ENCODE measurements around the gene DSG1. TPM values are rescaled to one million over a fixed set of nuclear protein-coding genes. Genes with fewer than 3 reads are reported as not detected.

The DSG1 gene
- total RNA-seq, 1 experiment from 2014 or later: not detected

DNA sequence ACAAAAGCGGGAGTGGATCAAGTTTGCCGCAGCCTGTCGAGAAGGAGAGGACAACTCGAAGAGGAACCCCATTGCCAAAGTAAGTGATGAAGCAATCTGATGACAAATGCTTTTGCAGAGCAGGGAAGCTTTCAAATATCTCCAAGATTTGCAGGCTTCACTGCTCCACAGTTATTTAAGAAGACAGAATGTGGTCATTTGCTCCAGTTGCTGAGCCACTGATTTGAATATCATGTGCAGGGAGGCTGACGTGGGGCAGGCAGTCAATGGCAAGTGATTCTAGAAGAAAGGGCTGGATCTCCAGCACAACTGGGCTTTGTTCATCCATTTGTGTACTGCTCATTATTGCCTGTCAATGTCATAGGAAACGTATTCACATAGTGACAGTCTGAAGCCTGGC lies 68.8 kb downstream of the DSG1 start:
- H3K23me2 ChIP-seq (ENCODE audit: insufficient read length, low read depth, low read length, poor library complexity, severe bottlenecking): no peaks in the 10 kb centered on the region

More for the DNA sequence above, 68.8 kb downstream of the DSG1 start:
- Histone ChIP-seq H2BK20ac (ENCODE audit: low read depth, low read length, poor library complexity, severe bottlenecking) (no peak overlapping the region), H3K56ac (ENCODE audit: insufficient read length, low read depth, low read length) (no peak overlapping the region), H4K8ac (replicated peaks; ENCODE audit: insufficient read length, low read depth, low read length) (no peak overlapping the region), H3K4me1 (ENCODE audit: insufficient read depth, low read length) (no peaks in the 10 kb centered on the region), H3K18ac (ENCODE audit: insufficient read length, low read depth, low read length) (no peak overlapping the region), H3K27me3 (ENCODE audit: insufficient read depth, low read length) (no peaks in the 10 kb centered on the region), H3K4me2 (ENCODE audit: insufficient read depth, insufficient read length, low read length) (no peak overlapping the region), H4K20me1 (ENCODE audit: control insufficient read depth, insufficient read depth, insufficient read length) (no peaks in the 10 kb centered on the region), H2BK15ac (ENCODE audit: low read depth, low read length) (no peak overlapping the region), H4K91ac (ENCODE audit: insufficient read length, low read depth, low read length) (no peak overlapping the region), H3K4ac (ENCODE audit: low read depth, low read length) (no peak overlapping the region), H2BK12ac (ENCODE audit: insufficient read length, low read depth, low read length) (no peak overlapping the region), H3K14ac (ENCODE audit: insufficient read depth, low read length) (no peak overlapping the region), H4K5ac (ENCODE audit: insufficient read length, low read depth, low read length) (no peak overlapping the region), H3K23ac (ENCODE audit: insufficient read length, low read depth, low read length) (no peak overlapping the region), H3K9ac (ENCODE audit: extremely low read depth, insufficient read length, low read length) (no peak overlapping the region), H3K27ac (ENCODE audit: insufficient read length, low read depth, low read length) (no peak overlapping the region), H3K79me1 (ENCODE audit: insufficient read depth, low read depth, low read length, poor library complexity, severe bottlenecking) (no peaks in the 10 kb centered on the region), H2BK120ac (ENCODE audit: low read depth, low read length, poor library complexity, severe bottlenecking) (no peak overlapping the region), H3T11ph (ENCODE audit: low read length) (no peak overlapping the region), H2AFZ (ENCODE audit: low read length) (no peak overlapping the region), H2BK5ac (ENCODE audit: insufficient read length, low read length) (no peak overlapping the region), H2AK5ac (ENCODE audit: insufficient read length, low read length) (no peak overlapping the region), H3K9me3 (ENCODE audit: control insufficient read depth, low read depth, low read length) (no peaks in the 10 kb centered on the region), H3K79me2 (ENCODE audit: insufficient read depth, low read length) (no peaks in the 10 kb centered on the region)
- H3K9me3 Mint-ChIP-seq: no peaks in the 10 kb centered on the region
- no peaks in the 10 kb centered on the region for H3K27me3 Mint-ChIP-seq (ENCODE audit: low read depth)
- no peaks in the 10 kb centered on the region for H3K36me3 Mint-ChIP-seq (ENCODE audit: insufficient read depth in 1 of 3, low read depth in 3 of 3)
- no peak for DNase-seq
- H3K27ac Mint-ChIP-seq: no peak overlapping the region
- no peak overlapping the region for H3K4me3 Mint-ChIP-seq
- no CpG with 5 or more reads among the region's 6 CpGs for WGBS (ENCODE audit: extremely low coverage, insufficient read length, low lambda C conversion rate)
- H3K4me1 Mint-ChIP-seq: peaks cover 4 to 5% of the 10 kb centered on the region in 2 experiments
- TF ChIP-seq, protein P1, sequence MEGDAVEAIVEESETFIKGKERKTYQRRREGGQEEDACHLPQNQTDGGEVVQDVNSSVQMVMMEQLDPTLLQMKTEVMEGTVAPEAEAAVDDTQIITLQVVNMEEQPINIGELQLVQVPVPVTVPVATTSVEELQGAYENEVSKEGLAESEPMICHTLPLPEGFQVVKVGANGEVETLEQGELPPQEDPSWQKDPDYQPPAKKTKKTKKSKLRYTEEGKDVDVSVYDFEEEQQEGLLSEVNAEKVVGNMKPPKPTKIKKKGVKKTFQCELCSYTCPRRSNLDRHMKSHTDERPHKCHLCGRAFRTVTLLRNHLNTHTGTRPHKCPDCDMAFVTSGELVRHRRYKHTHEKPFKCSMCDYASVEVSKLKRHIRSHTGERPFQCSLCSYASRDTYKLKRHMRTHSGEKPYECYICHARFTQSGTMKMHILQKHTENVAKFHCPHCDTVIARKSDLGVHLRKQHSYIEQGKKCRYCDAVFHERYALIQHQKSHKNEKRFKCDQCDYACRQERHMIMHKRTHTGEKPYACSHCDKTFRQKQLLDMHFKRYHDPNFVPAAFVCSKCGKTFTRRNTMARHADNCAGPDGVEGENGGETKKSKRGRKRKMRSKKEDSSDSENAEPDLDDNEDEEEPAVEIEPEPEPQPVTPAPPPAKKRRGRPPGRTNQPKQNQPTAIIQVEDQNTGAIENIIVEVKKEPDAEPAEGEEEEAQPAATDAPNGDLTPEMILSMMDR (conservative IDR thresholded peaks at IDR 0.05): no peak

Data from H9 (cell line).